ENCODE data around the gene AMN.
"Not testable (repeated sequence)": the region's sequence is repeated elsewhere in the genome, so short reads cannot be mapped to it uniquely, and the experiment has no call there.

AMN gene

DNA sequence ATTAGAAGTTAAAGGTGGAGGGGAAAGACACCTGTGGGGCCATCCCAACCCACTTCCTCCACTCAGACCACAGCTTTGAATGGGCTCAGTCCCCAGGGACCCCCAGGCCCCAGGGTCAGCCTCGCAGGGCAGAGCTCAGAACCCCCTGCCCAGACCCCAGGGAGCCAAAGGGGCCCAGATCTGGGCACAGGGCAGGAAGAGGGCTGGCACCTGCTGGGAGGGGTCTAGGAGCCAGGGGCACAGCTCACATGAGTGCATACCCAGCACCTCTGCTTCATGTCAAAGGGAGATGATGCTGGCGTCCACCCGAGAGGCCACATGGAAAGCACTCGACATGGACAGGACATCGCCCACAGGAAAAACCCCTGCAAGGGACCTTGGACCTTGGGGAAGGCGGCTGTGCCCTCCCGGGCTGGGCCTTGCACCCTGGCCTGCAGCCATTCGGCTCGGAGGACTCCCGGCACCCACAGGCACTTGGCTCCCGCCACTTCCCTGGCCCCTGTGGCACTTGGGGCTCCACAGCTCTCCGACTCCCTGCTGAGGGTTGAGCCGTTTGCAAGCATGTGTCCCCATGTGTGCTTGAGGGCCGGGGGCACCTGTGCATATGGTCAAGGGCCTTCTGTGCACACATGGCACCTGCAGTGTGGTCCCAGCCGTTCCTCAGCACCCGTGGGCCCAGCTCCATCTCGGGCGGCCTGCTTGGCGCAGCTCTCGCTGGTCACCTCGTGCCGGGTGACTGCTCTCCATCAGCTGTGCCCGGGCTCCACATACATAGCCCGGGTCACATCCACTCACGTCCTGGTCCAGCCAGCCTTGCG is 7.8 kb upstream of the AMN start:
- DNase-seq, result no peak

- DNase-seq, result no peak
Observed at GRCh38 chr14:102915292-102916110, 7.0 kb upstream of the AMN start.

GRCh38 chr14:102916347-102917055 is 6.0 kb upstream of the AMN start:
- DNase-seq, result no peak

DNA sequence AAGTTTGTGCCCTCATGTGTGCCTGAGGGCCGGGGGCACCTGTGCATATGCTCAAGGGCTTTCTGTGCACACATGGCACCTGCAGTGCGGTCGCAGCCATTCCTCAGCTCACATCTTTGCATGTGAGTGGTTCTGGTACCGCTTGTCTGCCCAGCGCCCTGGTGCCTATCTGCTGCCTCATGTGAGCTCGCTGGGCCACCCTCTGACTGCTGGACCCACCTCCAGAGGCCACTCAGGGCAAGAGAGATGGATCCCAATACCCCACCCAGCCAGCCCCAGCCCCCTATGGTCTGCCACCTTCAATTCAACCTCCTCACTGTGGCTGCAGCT is 5.4 kb upstream of the AMN start:
- no peak for DNase-seq

DNA sequence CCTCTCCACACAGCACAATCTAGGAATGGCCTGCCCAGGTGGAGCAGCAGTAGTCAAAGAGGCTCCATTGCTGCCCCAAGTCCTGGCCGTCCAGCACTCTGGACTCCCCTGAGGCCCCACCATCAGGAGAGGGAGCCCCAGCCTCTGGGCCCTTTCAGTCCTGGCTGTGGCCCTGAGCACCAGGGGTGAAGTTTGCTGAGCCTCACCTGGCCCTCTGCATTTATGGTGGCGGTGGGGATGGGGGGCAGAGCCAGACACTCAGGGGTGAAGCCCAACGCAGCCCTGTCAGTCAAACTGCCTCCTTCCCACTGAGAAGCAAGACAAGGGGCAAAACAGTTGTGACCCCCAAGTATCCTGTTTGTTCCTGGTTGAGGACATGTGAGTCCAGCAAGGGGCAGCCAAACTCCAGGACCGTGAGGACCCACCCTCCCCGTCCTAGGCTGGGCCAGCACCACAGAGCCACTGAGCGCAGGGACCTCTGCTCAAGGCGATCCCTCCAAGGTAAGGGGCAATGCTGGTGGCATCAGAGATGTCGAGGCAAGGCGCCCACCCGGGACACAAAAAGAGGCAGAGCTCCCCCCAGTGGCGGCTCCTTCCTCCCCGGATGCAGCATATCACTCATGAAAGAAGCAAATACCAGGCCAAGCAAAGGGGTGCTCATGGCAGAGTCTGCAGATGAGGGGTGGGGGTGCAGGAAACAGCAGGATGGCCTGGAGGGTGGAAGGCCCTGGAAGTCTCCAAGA is 4.8 kb upstream of the AMN start:
- peak; percentile 30 to 50 for DNase-seq

GRCh38 chr14:102918438-102918837 is 4.0 kb upstream of the AMN start:
- no peak for DNase-seq

- DNase-seq, result no peak
Observed at GRCh38 chr14:102920273-102920997, 2.0 kb upstream of the AMN start.

DNA sequence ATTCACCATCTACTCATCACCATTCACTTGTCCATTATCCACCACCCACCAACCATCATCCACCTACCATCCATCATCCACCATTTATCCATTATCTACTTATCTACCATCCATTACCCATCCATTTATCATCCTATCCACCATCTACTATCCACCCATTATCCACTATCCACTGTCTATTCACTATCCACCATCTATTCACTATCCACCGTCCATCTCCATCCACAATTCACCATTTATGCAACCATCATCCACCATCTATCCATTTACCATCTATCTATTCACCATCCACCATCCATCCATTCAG is 1.5 kb upstream of the AMN start:
- DNase-seq, result no peak

DNA sequence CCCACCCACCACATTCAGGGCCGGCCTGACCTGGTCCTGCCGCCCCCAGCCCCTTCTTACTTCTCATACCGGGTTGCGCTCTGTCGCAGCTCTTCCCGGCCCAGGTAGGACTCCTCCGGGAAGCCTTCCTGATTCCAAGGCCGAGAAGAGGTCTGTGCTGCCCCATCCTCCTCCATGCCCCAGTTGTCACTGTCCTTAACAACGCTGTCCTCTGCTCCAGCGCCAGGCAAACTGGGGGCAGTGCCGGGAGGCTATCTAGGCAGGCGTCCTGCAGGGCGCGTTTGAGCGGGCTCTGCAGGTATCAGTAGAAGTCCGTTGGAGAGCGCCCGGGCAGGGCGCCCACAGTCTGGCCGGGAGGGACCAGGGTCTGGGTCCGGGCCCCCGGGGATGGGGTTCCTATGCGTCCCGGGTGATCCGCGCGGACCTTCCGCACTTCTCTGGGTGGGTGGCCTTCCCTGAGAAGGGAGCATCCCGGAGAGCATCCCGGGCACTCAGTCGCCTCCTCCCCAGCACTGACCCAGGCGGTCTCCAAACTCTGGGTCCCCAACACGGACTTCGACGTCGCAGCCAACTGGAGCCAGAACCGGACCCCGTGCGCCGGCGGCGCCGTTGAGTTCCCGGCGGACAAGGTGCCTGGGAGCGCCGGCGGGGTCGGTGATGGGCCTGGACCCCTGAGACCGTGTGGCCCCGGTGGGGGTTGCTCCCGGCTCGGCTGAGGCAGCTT is 900 bp downstream of the AMN start:
- no peak for DNase-seq

- no peak for DNase-seq
Observed at GRCh38 chr14:102923925-102924486, 1.5 kb downstream of the AMN start.

DNA sequence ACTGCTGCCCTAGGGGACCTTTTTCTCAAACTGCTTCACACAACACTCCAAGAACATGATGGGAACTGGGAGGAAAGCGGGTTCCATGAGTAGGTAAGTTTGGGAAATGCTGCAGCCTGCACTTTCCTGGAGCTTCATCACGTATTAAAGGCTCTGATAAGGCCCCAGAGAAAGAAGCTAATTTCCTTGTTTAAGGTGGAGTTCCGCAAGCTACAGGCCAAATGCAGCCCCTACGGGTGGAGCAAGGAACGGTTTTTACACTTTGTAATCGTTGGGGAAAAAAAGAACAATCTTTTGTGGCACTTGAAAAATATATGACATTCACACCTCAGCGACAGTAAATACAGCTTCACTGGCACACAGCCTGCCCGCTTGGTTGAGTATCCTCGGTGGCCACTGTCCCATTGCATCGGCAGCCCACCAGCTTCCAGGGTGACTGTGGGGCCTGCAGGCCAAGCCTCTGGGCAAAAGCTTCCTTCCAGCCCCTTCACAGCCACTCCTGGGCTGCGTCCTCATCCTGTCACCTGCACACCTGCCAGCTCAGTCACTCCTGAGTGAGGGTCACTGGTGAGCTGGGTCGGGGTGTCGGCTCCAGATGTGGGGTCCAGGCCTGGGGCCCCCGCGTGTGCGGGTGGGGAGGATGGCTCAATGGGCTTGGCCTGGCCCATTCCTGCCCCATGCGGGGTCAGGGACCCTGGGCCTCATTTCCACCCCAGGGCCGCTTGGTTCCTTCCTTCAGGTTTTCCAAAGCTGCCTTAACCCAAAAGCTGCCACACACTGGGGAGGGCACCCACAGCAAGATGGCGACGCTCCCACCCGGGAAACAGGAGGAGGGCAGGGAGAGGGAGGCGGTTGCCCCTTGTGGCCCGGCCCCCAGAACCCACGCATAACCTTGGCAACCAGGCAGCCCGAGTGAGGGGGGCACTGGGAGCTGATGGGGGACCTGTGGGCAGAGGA is 2.4 kb downstream of the AMN start:
- DNase-seq, result no peak

DNA sequence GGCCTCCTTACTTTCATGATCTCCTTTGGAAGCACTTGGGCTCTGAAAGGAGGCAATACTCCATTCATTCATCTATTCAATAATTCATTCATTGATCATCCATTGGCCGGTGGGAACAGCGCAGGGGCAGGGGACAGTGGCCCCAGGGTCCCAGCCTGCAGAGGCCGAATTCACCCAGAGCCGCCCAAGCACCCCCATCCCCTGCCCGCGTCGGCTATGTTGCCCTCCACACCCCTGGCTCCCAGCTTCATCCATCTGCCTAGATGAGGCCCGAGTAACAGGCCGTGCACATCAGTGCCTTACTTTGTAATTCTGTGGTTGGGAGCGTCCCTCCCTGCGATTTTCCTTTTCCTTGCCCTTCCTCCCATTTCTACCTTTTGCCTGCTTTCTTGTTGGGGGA is 3.2 kb downstream of the AMN start:
- DNase-seq, result no peak

DNA sequence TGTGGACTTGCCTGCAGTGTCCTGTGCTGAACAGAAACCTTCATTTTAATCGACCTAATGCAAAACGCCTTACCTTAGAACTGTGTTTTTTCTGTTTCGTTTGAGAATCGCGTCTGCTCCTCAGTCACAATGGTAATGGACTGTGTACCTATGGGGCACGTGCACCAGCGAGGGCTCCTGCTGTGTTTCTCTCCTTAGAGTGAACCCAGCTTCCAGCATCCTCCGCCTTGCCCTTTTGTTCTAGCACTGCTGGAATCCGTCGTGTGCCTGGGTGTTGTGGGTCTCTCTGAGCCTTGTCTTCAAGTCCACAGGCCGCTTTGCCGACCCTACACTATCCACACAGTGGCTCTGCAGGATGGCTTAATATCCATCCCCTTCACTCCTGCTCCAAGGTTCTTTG is 3.6 kb downstream of the AMN start:
- no peak for DNase-seq

GRCh38 chr14:102926840-102927239 is 4.4 kb downstream of the AMN start:
- not testable (repeated sequence) for DNase-seq

DNA sequence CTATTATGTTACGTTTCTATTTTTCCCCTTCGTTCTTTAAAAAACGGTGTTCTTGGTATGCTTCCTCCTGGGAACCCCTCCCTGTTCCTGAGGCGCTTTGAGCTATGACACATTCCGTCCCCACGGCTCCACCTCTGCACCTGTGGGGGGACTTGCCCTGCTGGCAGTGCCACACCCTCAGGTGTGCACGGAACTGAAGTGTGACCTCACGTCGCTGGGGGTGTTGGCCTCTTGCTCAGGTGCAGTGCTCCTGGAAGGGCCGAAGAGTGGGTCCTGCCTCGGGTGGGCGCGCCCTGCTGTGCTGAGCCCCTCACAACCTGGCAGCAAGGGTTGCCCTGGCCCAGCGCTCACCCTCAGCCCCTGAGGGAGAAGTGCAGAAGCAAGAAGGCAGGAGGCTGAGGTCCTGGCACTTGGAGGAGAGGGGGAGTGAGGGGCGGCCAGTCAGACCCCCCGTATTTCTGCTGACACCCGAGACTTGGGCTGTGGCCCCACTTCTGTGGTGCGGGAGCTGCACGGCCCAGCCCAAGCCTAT is 4.9 kb downstream of the AMN start:
- DNase-seq, result no peak

- DNase-seq, result no peak
Observed at GRCh38 chr14:102927878-102928411, 5.5 kb downstream of the AMN start.

DNA sequence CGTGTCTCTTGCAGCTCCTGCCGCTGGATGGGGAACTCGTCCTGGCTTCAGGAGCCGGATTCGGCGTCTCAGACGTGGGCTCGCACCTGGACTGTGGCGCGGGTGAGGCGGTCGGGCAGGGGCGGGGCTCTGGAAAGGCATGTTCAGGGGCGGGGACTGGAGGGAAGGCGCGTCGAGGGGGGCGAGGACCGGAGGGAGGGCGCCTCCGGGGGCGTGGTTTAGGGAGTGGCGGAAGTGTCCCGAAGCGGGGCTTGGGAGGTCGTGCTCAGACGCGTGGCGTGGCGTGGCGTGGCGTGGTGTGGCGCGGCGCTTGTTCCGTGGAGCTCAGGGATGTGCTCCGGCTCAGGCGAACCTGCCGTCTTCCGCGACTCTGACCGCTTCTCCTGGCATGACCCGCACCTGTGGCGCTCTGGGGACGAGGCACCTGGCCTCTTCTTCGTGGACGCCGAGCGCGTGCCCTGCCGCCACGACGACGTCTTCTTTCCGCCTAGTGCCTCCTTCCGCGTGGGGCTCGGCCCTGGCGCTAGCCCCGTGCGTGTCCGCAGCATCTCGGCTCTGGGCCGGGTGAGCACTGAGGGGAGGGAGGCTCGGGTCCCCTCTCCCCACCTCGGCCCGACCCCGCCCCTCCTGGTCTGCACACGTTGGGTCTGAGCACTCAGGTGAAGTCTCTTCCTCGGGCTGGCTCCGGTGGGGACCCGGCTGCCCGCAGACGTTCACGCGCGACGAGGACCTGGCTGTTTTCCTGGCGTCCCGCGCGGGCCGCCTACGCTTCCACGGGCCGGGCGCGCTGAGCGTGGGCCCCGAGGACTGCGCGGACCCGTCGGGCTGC is 6.2 kb downstream of the AMN start:
- DNase-seq, result no peak

- DNase-seq, result no peak
Observed at GRCh38 chr14:102929241-102930137, 7.0 kb downstream of the AMN start.

Measured in NCI-H2081 (cell line).